Measurements from ENCODE around the gene LHFPL2.

DNA sequence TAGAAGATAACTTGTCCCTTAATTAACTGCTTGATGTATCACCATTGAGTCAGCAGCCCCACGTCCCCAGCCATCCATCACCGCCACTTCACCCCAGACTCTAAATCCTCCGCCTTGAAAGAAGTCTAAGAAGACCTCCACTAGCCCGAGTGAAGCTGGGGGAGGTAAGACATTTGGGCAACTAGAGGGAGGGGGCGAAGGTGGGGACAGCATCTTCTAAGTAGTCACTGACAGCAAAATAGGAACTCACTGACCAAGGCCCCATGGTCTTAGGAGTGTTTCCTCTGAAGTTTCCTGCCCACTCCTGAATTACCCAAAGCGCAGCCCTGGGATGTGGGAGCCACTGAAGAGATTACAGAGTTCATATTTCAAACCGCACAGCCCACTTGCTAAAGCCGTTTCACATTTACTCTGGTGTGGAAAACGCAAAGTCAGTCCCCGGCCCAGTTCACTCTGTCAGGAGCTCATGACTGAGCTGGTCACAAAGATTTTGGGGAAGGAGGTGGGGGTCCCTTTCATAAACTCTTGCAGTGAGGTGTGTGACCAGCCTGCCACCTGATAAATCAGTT lies 107.4 kb downstream of the LHFPL2 start:
- TF ChIP-seq, protein P1, sequence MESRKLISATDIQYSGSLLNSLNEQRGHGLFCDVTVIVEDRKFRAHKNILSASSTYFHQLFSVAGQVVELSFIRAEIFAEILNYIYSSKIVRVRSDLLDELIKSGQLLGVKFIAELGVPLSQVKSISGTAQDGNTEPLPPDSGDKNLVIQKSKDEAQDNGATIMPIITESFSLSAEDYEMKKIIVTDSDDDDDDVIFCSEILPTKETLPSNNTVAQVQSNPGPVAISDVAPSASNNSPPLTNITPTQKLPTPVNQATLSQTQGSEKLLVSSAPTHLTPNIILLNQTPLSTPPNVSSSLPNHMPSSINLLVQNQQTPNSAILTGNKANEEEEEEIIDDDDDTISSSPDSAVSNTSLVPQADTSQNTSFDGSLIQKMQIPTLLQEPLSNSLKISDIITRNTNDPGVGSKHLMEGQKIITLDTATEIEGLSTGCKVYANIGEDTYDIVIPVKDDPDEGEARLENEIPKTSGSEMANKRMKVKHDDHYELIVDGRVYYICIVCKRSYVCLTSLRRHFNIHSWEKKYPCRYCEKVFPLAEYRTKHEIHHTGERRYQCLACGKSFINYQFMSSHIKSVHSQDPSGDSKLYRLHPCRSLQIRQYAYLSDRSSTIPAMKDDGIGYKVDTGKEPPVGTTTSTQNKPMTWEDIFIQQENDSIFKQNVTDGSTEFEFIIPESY (IDR thresholded peaks at IDR 0.05; ENCODE audit: extremely low read depth, insufficient replicate concordance, low read length), result no peak
- TF ChIP-seq POLR2A (IDR thresholded peaks at IDR 0.05; ENCODE audit: borderline replicate concordance, extremely low read depth, insufficient read depth, insufficient read length) (no peak), YY1 (IDR thresholded peaks at IDR 0.05; ENCODE audit: extremely low read depth, insufficient replicate concordance, low read depth, low read length) (no peak)
- TF ChIP-seq, protein P2, sequence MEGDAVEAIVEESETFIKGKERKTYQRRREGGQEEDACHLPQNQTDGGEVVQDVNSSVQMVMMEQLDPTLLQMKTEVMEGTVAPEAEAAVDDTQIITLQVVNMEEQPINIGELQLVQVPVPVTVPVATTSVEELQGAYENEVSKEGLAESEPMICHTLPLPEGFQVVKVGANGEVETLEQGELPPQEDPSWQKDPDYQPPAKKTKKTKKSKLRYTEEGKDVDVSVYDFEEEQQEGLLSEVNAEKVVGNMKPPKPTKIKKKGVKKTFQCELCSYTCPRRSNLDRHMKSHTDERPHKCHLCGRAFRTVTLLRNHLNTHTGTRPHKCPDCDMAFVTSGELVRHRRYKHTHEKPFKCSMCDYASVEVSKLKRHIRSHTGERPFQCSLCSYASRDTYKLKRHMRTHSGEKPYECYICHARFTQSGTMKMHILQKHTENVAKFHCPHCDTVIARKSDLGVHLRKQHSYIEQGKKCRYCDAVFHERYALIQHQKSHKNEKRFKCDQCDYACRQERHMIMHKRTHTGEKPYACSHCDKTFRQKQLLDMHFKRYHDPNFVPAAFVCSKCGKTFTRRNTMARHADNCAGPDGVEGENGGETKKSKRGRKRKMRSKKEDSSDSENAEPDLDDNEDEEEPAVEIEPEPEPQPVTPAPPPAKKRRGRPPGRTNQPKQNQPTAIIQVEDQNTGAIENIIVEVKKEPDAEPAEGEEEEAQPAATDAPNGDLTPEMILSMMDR (IDR thresholded peaks at IDR 0.05 in 2 of 3, conservative IDR thresholded peaks at IDR 0.05 in 1 of 3; ENCODE audit: borderline replicate concordance in 1 of 3, insufficient read depth in 1 of 3, low read depth in 2 of 3, low read length in 2 of 3), result no peak
